Liver (tissue), 3 donors: ENCODE measurements around the gene JADE3.

Source experiments
- HNF4A ChIP-seq, 2 donors: conservative IDR thresholded peaks; 2 replicates each; pipeline ENCODE4 v1.6.1; 2016; ENCODE audit warnings: antibody characterized with exemption in 2 of 2, mild to moderate bottlenecking in 2 of 2
- RXRA ChIP-seq, 2 donors: IDR thresholded peaks; 2 replicates each; pipeline ENCODE4 v1.6.1; 2017 to 2018; ENCODE audit warnings: antibody characterized with exemption in 2 of 2, mild to moderate bottlenecking in 1 of 2
- TAF1 ChIP-seq: conservative IDR thresholded peaks from 2 replicates; pipeline ENCODE4 v1.6.1; 2016; ENCODE audit warnings: antibody characterized with exemption, mild to moderate bottlenecking
- TF ChIP-seq, protein P1 (sequence below): IDR thresholded peaks from 2 replicates; pipeline ENCODE4 v1.6.1; 2016; ENCODE audit warnings: antibody characterized with exemption
- TF ChIP-seq, protein P2 (sequence below): fragments of 150-350 bp; IDR thresholded peaks from 2 replicates; pipeline ENCODE4 v1.5.1; 2017; ENCODE audit warnings: improper control_type of control experiment, low read depth, low read length; ENCODE audit not compliant: missing input control
- donor health status: healthy.
- donor health status: healthy.

GRCh38 chrX:46941341-46941740 lies 29.1 kb downstream of the JADE3 start:
- TF ChIP-seq, protein P1, sequence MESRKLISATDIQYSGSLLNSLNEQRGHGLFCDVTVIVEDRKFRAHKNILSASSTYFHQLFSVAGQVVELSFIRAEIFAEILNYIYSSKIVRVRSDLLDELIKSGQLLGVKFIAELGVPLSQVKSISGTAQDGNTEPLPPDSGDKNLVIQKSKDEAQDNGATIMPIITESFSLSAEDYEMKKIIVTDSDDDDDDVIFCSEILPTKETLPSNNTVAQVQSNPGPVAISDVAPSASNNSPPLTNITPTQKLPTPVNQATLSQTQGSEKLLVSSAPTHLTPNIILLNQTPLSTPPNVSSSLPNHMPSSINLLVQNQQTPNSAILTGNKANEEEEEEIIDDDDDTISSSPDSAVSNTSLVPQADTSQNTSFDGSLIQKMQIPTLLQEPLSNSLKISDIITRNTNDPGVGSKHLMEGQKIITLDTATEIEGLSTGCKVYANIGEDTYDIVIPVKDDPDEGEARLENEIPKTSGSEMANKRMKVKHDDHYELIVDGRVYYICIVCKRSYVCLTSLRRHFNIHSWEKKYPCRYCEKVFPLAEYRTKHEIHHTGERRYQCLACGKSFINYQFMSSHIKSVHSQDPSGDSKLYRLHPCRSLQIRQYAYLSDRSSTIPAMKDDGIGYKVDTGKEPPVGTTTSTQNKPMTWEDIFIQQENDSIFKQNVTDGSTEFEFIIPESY, result no peak
- TF ChIP-seq, protein P2, sequence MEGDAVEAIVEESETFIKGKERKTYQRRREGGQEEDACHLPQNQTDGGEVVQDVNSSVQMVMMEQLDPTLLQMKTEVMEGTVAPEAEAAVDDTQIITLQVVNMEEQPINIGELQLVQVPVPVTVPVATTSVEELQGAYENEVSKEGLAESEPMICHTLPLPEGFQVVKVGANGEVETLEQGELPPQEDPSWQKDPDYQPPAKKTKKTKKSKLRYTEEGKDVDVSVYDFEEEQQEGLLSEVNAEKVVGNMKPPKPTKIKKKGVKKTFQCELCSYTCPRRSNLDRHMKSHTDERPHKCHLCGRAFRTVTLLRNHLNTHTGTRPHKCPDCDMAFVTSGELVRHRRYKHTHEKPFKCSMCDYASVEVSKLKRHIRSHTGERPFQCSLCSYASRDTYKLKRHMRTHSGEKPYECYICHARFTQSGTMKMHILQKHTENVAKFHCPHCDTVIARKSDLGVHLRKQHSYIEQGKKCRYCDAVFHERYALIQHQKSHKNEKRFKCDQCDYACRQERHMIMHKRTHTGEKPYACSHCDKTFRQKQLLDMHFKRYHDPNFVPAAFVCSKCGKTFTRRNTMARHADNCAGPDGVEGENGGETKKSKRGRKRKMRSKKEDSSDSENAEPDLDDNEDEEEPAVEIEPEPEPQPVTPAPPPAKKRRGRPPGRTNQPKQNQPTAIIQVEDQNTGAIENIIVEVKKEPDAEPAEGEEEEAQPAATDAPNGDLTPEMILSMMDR, result no peak
- TF ChIP-seq RXRA (IDR thresholded peaks at IDR 0.05) (no peak), TAF1 (no peak), HNF4A (conservative IDR thresholded peaks at IDR 0.05) (no peak)
